Smooth muscle cell (in vitro differentiated cells): Measurements from ENCODE around the gene TYK2. TPM values are rescaled to one million over a fixed set of nuclear protein-coding genes. Genes with fewer than 3 reads are reported as not detected.
"Not testable (repeated sequence)": the region's sequence is repeated elsewhere in the genome, so short reads cannot be mapped to it uniquely, and the experiment has no call there.

Experiments
- DNase-seq: peaks from one replicate; lab custom pipeline; 2025; ENCODE audit not compliant: unreplicated experiment; lab: John Stamatoyannopoulos, UW
- H2AFZ ChIP-seq: fragments of 200-600 bp; sonication (generic); 2 replicates; pipeline ENCODE4 v1.6.0; 2016; ENCODE audit warnings: antibody characterized with exemption, low read depth, mild to moderate bottlenecking
- H3F3A ChIP-seq: fragments of 200-600 bp; sonication (generic); 2 replicates; pipeline ENCODE4 v1.6.0; 2017; ENCODE audit warnings: antibody characterized with exemption, low read depth
- H3K27ac ChIP-seq: fragments of 200-600 bp; sonication (generic); 2 replicates; pipeline ENCODE4 v1.5.1; 2016; ENCODE audit warnings: low read depth, mild to moderate bottlenecking
- H3K27me3 ChIP-seq: fragments of 200-600 bp; sonication (generic); 2 replicates; pipeline ENCODE4 v1.6.1; 2016; ENCODE audit warnings: low read depth, mild to moderate bottlenecking
- H3K36me3 ChIP-seq: fragments of 200-600 bp; sonication (generic); 2 replicates; pipeline ENCODE4 v1.5.1; 2016; ENCODE audit warnings: low read depth
- H3K4me1 ChIP-seq: fragments of 200-600 bp; sonication (generic); 2 replicates; pipeline ENCODE4 v1.5.1; 2016; ENCODE audit warnings: low read depth
- H3K4me2 ChIP-seq: fragments of 200-600 bp; sonication (generic); 2 replicates; pipeline ENCODE4 v1.6.0; 2016; ENCODE audit warnings: mild to moderate bottlenecking
- H3K4me3 ChIP-seq: fragments of 200-600 bp; sonication (generic); 2 replicates; pipeline ENCODE4 v1.5.1; 2016; ENCODE audit warnings: mild to moderate bottlenecking
- H3K79me2 ChIP-seq: fragments of 200-600 bp; sonication (generic); 2 replicates; pipeline ENCODE4 v1.6.0; 2016; ENCODE audit warnings: low read depth, mild to moderate bottlenecking
- H3K9ac ChIP-seq: fragments of 200-600 bp; sonication (generic); 2 replicates; pipeline ENCODE4 v1.6.0; 2016; ENCODE audit warnings: low read depth
- H3K9me3 ChIP-seq: fragments of 200-600 bp; sonication (generic); replicated peaks from 2 replicates; pipeline ENCODE4 v1.5.1; 2016; ENCODE audit warnings: low read depth
- H4K20me1 ChIP-seq: fragments of 200-600 bp; sonication (generic); 2 replicates; pipeline ENCODE4 v1.6.0; 2016; ENCODE audit warnings: low read depth
- CTCF ChIP-seq: fragments of 200-600 bp; sonication (generic); IDR thresholded peaks from 2 replicates; pipeline ENCODE4 v1.5.1; 2017; ENCODE audit warnings: borderline replicate concordance, mild to moderate bottlenecking, antibody characterized with exemption; ENCODE audit not compliant: insufficient read depth, poor library complexity, severe bottlenecking
- WGBS: methylation state at CpG from one replicate; pipeline ENCODE4 v1.1.7; 2016; ENCODE audit warnings: low lambda C conversion rate; 5-methylcytosine and 5-hydroxymethylcytosine counted together
- polyA plus RNA-seq: library from polyadenylated mRNA; unstranded; fragments of >200 nt; fragmentation: Nextera tagmentation; extraction: Ambion mirVana; gene quantifications from 2 replicates; pipeline ENCODE4 v1.2.1, GENCODE V29; 2016
- total RNA-seq: library from RNA; depleted of rRNA; stranded (reverse); fragments of >200 nt; gene quantifications from 2 replicates; pipeline ENCODE4 v1.2.3, GENCODE V29; 2014

TYK2 gene
- total and polyA plus RNA-seq, 2 experiments from 2014 or later: 53.1 to 98.4 TPM

GRCh38 chr19:10399878-10400277, 19.5 kb upstream of the TYK2 start:
- Histone ChIP-seq H3K9me3 (no peaks in the 10 kb centered on the region), H3K79me2 (peaks cover 58% of the 10 kb centered on the region), H3F3A (no peaks in the 10 kb centered on the region), H2AFZ (no peak overlapping the region), H3K9ac (no peak overlapping the region), H3K27me3 (no peaks in the 10 kb centered on the region), H3K4me3 (no peak overlapping the region), H3K36me3 (no peaks in the 10 kb centered on the region), H3K4me1 (peaks cover 12% of the 10 kb centered on the region), H3K27ac (no peak overlapping the region), H3K4me2 (no peak overlapping the region), H4K20me1 (peaks cover 65% of the 10 kb centered on the region)
- TF ChIP-seq CTCF: no peak
- WGBS: 91% methylated on average over 8 of the region's 8 CpGs
- no peak for DNase-seq

GRCh38 chr19:10399340-10399739, 19.0 kb upstream of the TYK2 start:
- peaks cover 65% of the 10 kb centered on the region for H4K20me1 ChIP-seq
- H3F3A ChIP-seq: not testable (repeated sequence)
- 96% methylated on average over 8 of the region's 8 CpGs for WGBS

GRCh38 chr19:10398819-10399218, 18.4 kb upstream of the TYK2 start:
- H3K4me1 ChIP-seq: peaks cover 12% of the 10 kb centered on the region
- TF ChIP-seq CTCF: no peak
- H4K20me1 ChIP-seq: peaks cover 65% of the 10 kb centered on the region
- no peaks in the 10 kb centered on the region for H3F3A ChIP-seq
- H3K4me3 ChIP-seq: no peak overlapping the region
- no peaks in the 10 kb centered on the region for H3K36me3 ChIP-seq
- no peak overlapping the region for H2AFZ ChIP-seq
- WGBS: 98% methylated on average over 9 of the region's 9 CpGs
- H3K4me2 ChIP-seq: no peak overlapping the region
- no peak overlapping the region for H3K27ac ChIP-seq
- no peak for DNase-seq
- peaks cover 58% of the 10 kb centered on the region for H3K79me2 ChIP-seq
- no peaks in the 10 kb centered on the region for H3K27me3 ChIP-seq
- no peaks in the 10 kb centered on the region for H3K9me3 ChIP-seq
- H3K9ac ChIP-seq: no peak overlapping the region

More at GRCh38 chr19:10399340-10399739, 19.0 kb upstream of the TYK2 start:
- H2AFZ ChIP-seq, DNase-seq, H3K4me2 ChIP-seq, H3K9me3 ChIP-seq, H3K9ac ChIP-seq, H3K4me3 ChIP-seq, H3K27me3 ChIP-seq, H3K27ac ChIP-seq, H3K36me3 ChIP-seq: not testable (repeated sequence)
- H3K79me2 ChIP-seq: peaks cover 58% of the 10 kb centered on the region
- peaks cover 12% of the 10 kb centered on the region for H3K4me1 ChIP-seq

- Histone ChIP-seq H3K9ac (no peak overlapping the region), H3F3A (no peaks in the 10 kb centered on the region), H3K27ac (no peak overlapping the region), H2AFZ (no peak overlapping the region), H3K9me3 (no peaks in the 10 kb centered on the region), H3K79me2 (peaks cover 34% of the 10 kb centered on the region), H3K4me2 (no peak overlapping the region), H3K4me1 (no peaks in the 10 kb centered on the region), H3K36me3 (no peaks in the 10 kb centered on the region), H4K20me1 (peaks cover 49% of the 10 kb centered on the region), H3K4me3 (no peak overlapping the region), H3K27me3 (no peaks in the 10 kb centered on the region)
- WGBS: 94% methylated on average over 20 of the region's 24 CpGs
- no peak for TF ChIP-seq CTCF
- DNase-seq: no peak
These were observed 15.5 kb upstream of the TYK2 start for GRCh38 chr19:10395917-10396316.
